Measurements from ENCODE around the gene PRR29. TPM values are rescaled to one million over a fixed set of nuclear protein-coding genes. Genes with fewer than 3 reads are reported as not detected.

Gene PRR29
- total RNA-seq, 1 experiment from 2014 or later: not detected

DNA sequence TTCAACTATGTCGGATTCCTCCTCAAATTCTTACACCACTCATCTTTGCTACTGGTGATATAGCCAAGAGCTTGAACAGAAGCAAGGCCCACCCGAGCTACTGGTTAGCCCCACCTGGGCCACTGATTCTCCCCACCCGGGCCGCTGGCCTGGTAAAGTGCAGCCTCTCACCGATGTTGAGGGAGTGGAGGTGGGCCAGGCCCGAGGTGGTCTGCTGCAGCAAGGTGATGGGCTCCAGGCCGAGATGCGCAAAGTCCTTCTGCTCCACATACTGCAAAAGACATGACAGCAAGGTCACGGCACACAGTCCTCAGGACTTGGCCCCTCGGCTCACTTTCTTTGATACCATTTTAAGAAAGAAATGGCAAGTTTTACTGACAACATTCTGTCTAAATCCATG, 55.0 kb downstream of the PRR29 start:
- no peaks in the 10 kb centered on the region for H3K27me3 Mint-ChIP-seq (ENCODE audit: insufficient read depth, unreplicated experiment)
- TF ChIP-seq, protein P1, sequence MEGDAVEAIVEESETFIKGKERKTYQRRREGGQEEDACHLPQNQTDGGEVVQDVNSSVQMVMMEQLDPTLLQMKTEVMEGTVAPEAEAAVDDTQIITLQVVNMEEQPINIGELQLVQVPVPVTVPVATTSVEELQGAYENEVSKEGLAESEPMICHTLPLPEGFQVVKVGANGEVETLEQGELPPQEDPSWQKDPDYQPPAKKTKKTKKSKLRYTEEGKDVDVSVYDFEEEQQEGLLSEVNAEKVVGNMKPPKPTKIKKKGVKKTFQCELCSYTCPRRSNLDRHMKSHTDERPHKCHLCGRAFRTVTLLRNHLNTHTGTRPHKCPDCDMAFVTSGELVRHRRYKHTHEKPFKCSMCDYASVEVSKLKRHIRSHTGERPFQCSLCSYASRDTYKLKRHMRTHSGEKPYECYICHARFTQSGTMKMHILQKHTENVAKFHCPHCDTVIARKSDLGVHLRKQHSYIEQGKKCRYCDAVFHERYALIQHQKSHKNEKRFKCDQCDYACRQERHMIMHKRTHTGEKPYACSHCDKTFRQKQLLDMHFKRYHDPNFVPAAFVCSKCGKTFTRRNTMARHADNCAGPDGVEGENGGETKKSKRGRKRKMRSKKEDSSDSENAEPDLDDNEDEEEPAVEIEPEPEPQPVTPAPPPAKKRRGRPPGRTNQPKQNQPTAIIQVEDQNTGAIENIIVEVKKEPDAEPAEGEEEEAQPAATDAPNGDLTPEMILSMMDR (IDR thresholded peaks at IDR 0.05; ENCODE audit: unreplicated experiment): no peak
- no peaks in the 10 kb centered on the region for H3K9me3 Mint-ChIP-seq (ENCODE audit: unreplicated experiment)
- CTCF ChIA-PET: interaction anchor here (0.6 to 1.0 kb wide), 5 partner anchors 11 to 260 kb away, joined by 3 to 6 read pairs (median 4); no protein-coding TSS in a partner anchor
- H3K4me3 Mint-ChIP-seq (ENCODE audit: unreplicated experiment): no peak overlapping the region
- no TSS peak for BruUV-seq (replicated peaks)
- POLR2A ChIA-PET: interaction anchor here (0.6 kb wide), 1 partner anchor 41 kb away, joined by 4 read pairs; no protein-coding TSS in a partner anchor
- no peak overlapping the region for H3K27ac Mint-ChIP-seq (ENCODE audit: low read depth, unreplicated experiment)
- no peaks in the 10 kb centered on the region for H3K4me1 Mint-ChIP-seq (ENCODE audit: insufficient read depth, unreplicated experiment)
- DNase-seq (ENCODE audit: unreplicated experiment): no peak
- intact Hi-C loops (cut with micrococcal nuclease): no loop called here
- peaks cover 91% of the 10 kb centered on the region for H3K36me3 Mint-ChIP-seq (ENCODE audit: insufficient read depth, unreplicated experiment)

Other genes starting within 250 kb of the PRR29 start
- gene CCDC47, start 224.8 kb upstream of the PRR29 start, total RNA-seq (2022): 86.4 and 114 TPM in 2 replicates
- gene DDX42, start 224.2 kb upstream of the PRR29 start, total RNA-seq (2022): 137 and 144 TPM in 2 replicates
- gene PSMC5, start 170.9 kb upstream of the PRR29 start, total RNA-seq (2022): 148 and 151 TPM in 2 replicates
- 36.7 and 49.5 TPM in 2 replicates for gene FTSJ3, start 170.7 kb upstream of the PRR29 start, total RNA-seq (2022)
- 43.7 and 54.6 TPM in 2 replicates for gene SMARCD2, start 155.7 kb upstream of the PRR29 start, total RNA-seq (2022)
- not detected in 2 replicates for gene CSH2, start 124.7 kb upstream of the PRR29 start, total RNA-seq (2022)
- gene GH2, start 116.4 kb upstream of the PRR29 start, total RNA-seq (2022): not detected in 2 replicates
- not detected in 2 replicates for gene CSH1, start 101.8 kb upstream of the PRR29 start, total RNA-seq (2022)
- gene CSHL1, start 87.1 kb upstream of the PRR29 start, total RNA-seq (2022): not detected in 2 replicates
- not detected in 2 replicates for gene GH1, start 79.5 kb upstream of the PRR29 start, total RNA-seq (2022)
- not detected in 2 replicates for gene CD79B, start 66.0 kb upstream of the PRR29 start, total RNA-seq (2022)
- gene SCN4A, start 25.4 kb upstream of the PRR29 start, total RNA-seq (2022): 0.05 TPM in 1 of 2 replicates, not detected in the other
- gene ICAM2, start 22.3 kb downstream of the PRR29 start, total RNA-seq (2022): 0.34 TPM in 1 of 2 replicates, not detected in the other
- gene ERN1, start 131.8 kb downstream of the PRR29 start, total RNA-seq (2022): 79.5 and 87.0 TPM in 2 replicates